Cardiac septum (tissue), 1 donor: ENCODE data around the gene NADK. TPM values are rescaled to one million over a fixed set of nuclear protein-coding genes. Genes with fewer than 3 reads are reported as not detected.
"Not testable (repeated sequence)": the region's sequence is repeated elsewhere in the genome, so short reads cannot be mapped to it uniquely, and the experiment has no call there.

ENCODE experiments used
- DNase-seq: peaks from one replicate; pipeline ENCODE4 v3.0.0-alpha.2; 2020; ENCODE audit warnings: low spot score
- intact Hi-C: fragments of 100-400 bp; cut with DNase I; formaldehyde crosslinking; loops from one replicate; pipeline ENCODE4 v1.14.0; 2022
- total RNA-seq: library from RNA; stranded (reverse); fragmentation: NEBNext Ultra II Directional; extraction: Animal tissue kit (Norgen Biotek cat#: 25700); gene quantifications from one replicate; pipeline ENCODE4 v1.2.1, GENCODE V29; 2021
- donor health status: DM: no; HTN: no; CAD: no.

The NADK gene
- total RNA-seq, 1 donor from 2014 or later = 31.3 TPM

GRCh38 chr1:1727131-1727651 lies 51.1 kb downstream of the NADK start:
- DNase-seq, intact Hi-C loops: not testable (repeated sequence)

- DNase-seq, intact Hi-C loops: not testable (repeated sequence)
Observed at GRCh38 chr1:1726088-1726487, 52.2 kb downstream of the NADK start.

GRCh38 chr1:1724035-1724864 lies 54.0 kb downstream of the NADK start, which contains the start of gene CDK11A:
Gene CDK11A (minus strand): TSS chr1:1724357. CDS start chr1:1722818, 1,539 bp downstream.
- intact Hi-C loops = not testable (repeated sequence)
- peak; percentile 99 for DNase-seq

GRCh38 chr1:1721201-1721600 lies 57.1 kb downstream of the NADK start:
- intact Hi-C loops = no loop called here
- no peak for DNase-seq

GRCh38 chr1:1715109-1715883 lies 63.0 kb downstream of the NADK start:
- intact Hi-C loops, DNase-seq: not testable (repeated sequence)

GRCh38 chr1:1707897-1708296 lies 70.4 kb downstream of the NADK start:
- intact Hi-C loops, DNase-seq: not testable (repeated sequence)

- DNase-seq, intact Hi-C loops: not testable (repeated sequence)
Observed at GRCh38 chr1:1707241-1707640, 71.0 kb downstream of the NADK start.

- intact Hi-C loops, DNase-seq: not testable (repeated sequence)
Observed at GRCh38 chr1:1705623-1706022, 72.6 kb downstream of the NADK start.

GRCh38 chr1:1704284-1704957 lies 73.8 kb downstream of the NADK start:
- intact Hi-C loops = not testable (repeated sequence)
- peak; percentile 31 for DNase-seq

GRCh38 chr1:1703796-1704195 lies 74.5 kb downstream of the NADK start:
- DNase-seq = peak; percentile 73
- intact Hi-C loops = no loop called here

GRCh38 chr1:1702506-1702905 lies 75.8 kb downstream of the NADK start:
- intact Hi-C loops, DNase-seq: not testable (repeated sequence)

Other genes with a start within 250 kb of the NADK start
- 5.0 TPM for gene TMEM240, start 237.8 kb downstream of the NADK start, total RNA-seq
- gene SSU72, start 203.6 kb downstream of the NADK start, total RNA-seq = 90.7 TPM
- 1.7 TPM for gene FNDC10, start 178.3 kb downstream of the NADK start, total RNA-seq
- 82.4 TPM for gene MIB2, start 163.0 kb downstream of the NADK start, total RNA-seq
- 60.2 TPM for gene MMP23B, start 146.3 kb downstream of the NADK start, total RNA-seq
- gene CDK11B, start 119.5 kb downstream of the NADK start, total RNA-seq = 30.4 TPM
- gene SLC35E2B, start 85.7 kb downstream of the NADK start, total RNA-seq = 19.1 TPM
- 25.8 TPM for gene CDK11A, start 54.1 kb downstream of the NADK start, total RNA-seq
- 183 TPM for gene GNB1, start 112.6 kb upstream of the NADK start, total RNA-seq
- gene CALML6, start 136.8 kb upstream of the NADK start, total RNA-seq = 0.16 TPM
- gene TMEM52, start 140.8 kb upstream of the NADK start, total RNA-seq = 0.70 TPM
- gene CFAP74, start 225.3 kb upstream of the NADK start, total RNA-seq = not detected
- 1.1 TPM for gene GABRD, start 240.9 kb upstream of the NADK start, total RNA-seq